Heart right ventricle (tissue), 16 donors: ENCODE data around the gene PGR. TPM values are rescaled to one million over a fixed set of nuclear protein-coding genes. Genes with fewer than 3 reads are reported as not detected.

Source experiments
- ATAC-seq, 8 donors: fragments of 200-7000 bp; cut with Tn5 transposase; one replicate each; pipeline ENCODE4 v1.9.1; 2020; ENCODE audit warnings: mild to moderate bottlenecking in 8 of 8, moderate library complexity in 8 of 8, moderate number of reproducible peaks in 1 of 8
- DNase-seq, 2 donors: peaks; one replicate each; pipeline ENCODE4 v3.0.0-alpha.2; 2020
- H3K27ac ChIP-seq, 10 donors: fragments of 200-600 bp; sonication (generic) in 2 of 10; one replicate each; pipeline versions ENCODE4 v1.5.0 to v1.8.0; 2020 to 2022; ENCODE audit warnings: mild to moderate bottlenecking in 3 of 10
- H3K27me3 ChIP-seq, 7 donors: fragments of 200-600 bp; one replicate each; pipeline ENCODE4 v1.8.0; 2021 to 2022; ENCODE audit warnings: mild to moderate bottlenecking in 2 of 7
- H3K36me3 ChIP-seq, 9 donors: fragments of 200-600 bp; sonication (generic) in 1 of 9; one replicate each; pipeline versions ENCODE4 v1.5.0 to v1.8.0; 2020 to 2022; ENCODE audit warnings: mild to moderate bottlenecking in 2 of 9
- H3K4me1 ChIP-seq, 9 donors: fragments of 200-600 bp; sonication (generic) in 1 of 9; one replicate each; pipeline versions ENCODE4 v1.5.0 to v1.8.0; 2020 to 2022; ENCODE audit warnings: mild to moderate bottlenecking in 4 of 9
- H3K4me3 ChIP-seq, 10 donors: fragments of 200-600 bp; sonication (generic) in 2 of 10; one replicate each; pipeline versions ENCODE4 v1.5.0 to v1.8.0; 2020 to 2022; ENCODE audit warnings: mild to moderate bottlenecking in 7 of 10, moderate library complexity in 2 of 10
- H3K9me3 ChIP-seq, 11 donors: fragments of 200-600 bp in 10 of 11; sonication (generic) in 2 of 11; one replicate each; pipeline versions ENCODE4 v1.5.0 to v1.8.0; 2013 to 2022; ENCODE audit warnings: mild to moderate bottlenecking in 2 of 11, control low read depth in 1 of 11, moderate library complexity in 1 of 11
- WGBS, 2 donors: extraction: QIAGEN DNeasy Blood & Tissue Kit; methylation state at CpG; one replicate each; pipeline ENCODE4 v1.1.7; 2013; ENCODE audit warnings: inconsistent platforms in 1 of 2; 5-methylcytosine and 5-hydroxymethylcytosine counted together
- intact Hi-C, 10 donors: fragments of 100-400 bp; cut with DNase I; formaldehyde crosslinking; loops; one replicate each; pipeline versions ENCODE4 v1.11.1 to v1.14.2; 2022
- polyA plus RNA-seq, 2 donors: library from polyadenylated mRNA; stranded (reverse); fragments of 200-250 nt; gene quantifications; one replicate each; pipeline ENCODE4 v1.2.3, GENCODE V29; 2013
- total RNA-seq, 10 donors: library from RNA; stranded (reverse); fragmentation: NEBNext Ultra II Directional in 3 of 10; extraction: Animal tissue kit (Norgen Biotek cat#: 25700) in 3 of 10; gene quantifications; one replicate each; pipeline versions ENCODE4 v1.2.1 to v1.2.4, GENCODE V29; 2021 to 2023
- TF ChIP-seq, protein P1 (sequence below), 9 donors: fragments of 200-600 bp; sonication (generic) in 2 of 9; IDR thresholded peaks; one replicate each; pipeline versions ENCODE4 v1.5.0 to v1.8.0; 2021 to 2022; ENCODE audit warnings: antibody characterized with exemption in 9 of 9, mild to moderate bottlenecking in 5 of 9, moderate library complexity in 1 of 9
- donor health status: Arrhythmogenic right ventricular cardiomyopathy.
- donor health status: ischemic (EF 13 %, LVEDD 7.1; RV severe dilation, severe dysfunction).
- donor health status: healthy with polysubstance abuse.
- donor health status: DM: no; HTN: yes; CAD: no.
- donor health status: DM: no; HTN: no; CAD: no.
- donor health status: ischemic (EF 25% LVEDD 6.9; RV normal size, moderate dysfunction).
- donor health status: ischemic (EF 25% LVEDD 5.7; RV mildly dilated, moderate dysfunction).
- donor health status: healthy.
- donor health status: DM: yes; HTN: yes; CAD: no.
- donor health status: Ischemic cardiomyopathy.
- donor health status: ischemic (EF 35%, LVEDD 5.7; RV mildly dilated, moderate dysfunction).
- donor health status: nonischemic (EF 11% LVEDD 7.7; RV severe dilation, severe dysfunction).
- donor health status: DM: yes; HTN: yes; CAD: no.
- donor health status: PGD.
- donor health status: ischemic (EF 29% LVEDD 5.4; RV normal size, mild dysfunction).
- donor health status: nonischemic (EF 23%, LVEDD 6.1; RV moderate dilation, normal function).

PGR gene
- total and polyA plus RNA-seq, 12 donors: 1.1 to 16.3 (median 10.2) TPM

DNA sequence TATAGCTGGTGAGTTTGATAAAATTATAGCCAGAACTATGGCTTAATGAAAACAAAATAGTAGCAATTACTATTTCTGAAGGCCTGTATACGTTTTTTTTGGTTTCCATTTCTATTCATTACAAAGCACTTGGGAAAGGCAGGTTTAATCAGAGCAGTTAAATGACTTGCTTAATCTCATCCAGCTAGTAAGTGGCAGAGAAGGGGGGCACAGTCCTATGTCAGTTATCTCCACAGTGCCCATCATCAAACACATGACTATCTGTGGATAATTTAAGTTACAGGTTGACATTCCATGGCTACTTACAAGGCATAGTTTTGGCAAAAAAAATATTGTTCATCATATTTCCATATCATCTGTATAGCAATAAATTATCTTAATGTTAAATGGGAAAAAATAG, 93.7 kb downstream of the PGR start:
- intact Hi-C loops: loop anchor here in 3 of 10 donors (5.0 to 10.0 kb wide), 3 partner anchors 56 to 91 kb away; partner anchors contain the start of gene PGR (in 3 of the 3)
- peak overlapping the region in 6 of 10 donors; percentile 3 to 84 (median 74) for H3K27ac ChIP-seq
- H3K4me3 ChIP-seq: peak overlapping the region in 5 of 10 donors; percentile 30 to 41 (median 35)
- ATAC-seq: peak in 3 of 8 donors; percentile 47 to 58 (median 55)
- no peak for DNase-seq
- H3K27me3 ChIP-seq: no peaks in the 10 kb centered on the region
- no peaks in the 10 kb centered on the region for H3K9me3 ChIP-seq
- TF ChIP-seq, protein P1, sequence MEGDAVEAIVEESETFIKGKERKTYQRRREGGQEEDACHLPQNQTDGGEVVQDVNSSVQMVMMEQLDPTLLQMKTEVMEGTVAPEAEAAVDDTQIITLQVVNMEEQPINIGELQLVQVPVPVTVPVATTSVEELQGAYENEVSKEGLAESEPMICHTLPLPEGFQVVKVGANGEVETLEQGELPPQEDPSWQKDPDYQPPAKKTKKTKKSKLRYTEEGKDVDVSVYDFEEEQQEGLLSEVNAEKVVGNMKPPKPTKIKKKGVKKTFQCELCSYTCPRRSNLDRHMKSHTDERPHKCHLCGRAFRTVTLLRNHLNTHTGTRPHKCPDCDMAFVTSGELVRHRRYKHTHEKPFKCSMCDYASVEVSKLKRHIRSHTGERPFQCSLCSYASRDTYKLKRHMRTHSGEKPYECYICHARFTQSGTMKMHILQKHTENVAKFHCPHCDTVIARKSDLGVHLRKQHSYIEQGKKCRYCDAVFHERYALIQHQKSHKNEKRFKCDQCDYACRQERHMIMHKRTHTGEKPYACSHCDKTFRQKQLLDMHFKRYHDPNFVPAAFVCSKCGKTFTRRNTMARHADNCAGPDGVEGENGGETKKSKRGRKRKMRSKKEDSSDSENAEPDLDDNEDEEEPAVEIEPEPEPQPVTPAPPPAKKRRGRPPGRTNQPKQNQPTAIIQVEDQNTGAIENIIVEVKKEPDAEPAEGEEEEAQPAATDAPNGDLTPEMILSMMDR (IDR thresholded peaks at IDR 0.05): no peak
- H3K36me3 ChIP-seq: no peaks in the 10 kb centered on the region
- WGBS, 2 donors: 36 to 52% methylated on average over 1 of the region's 1 CpG
- peaks cover 0 to 20% (median 6%) of the 10 kb centered on the region in 9 donors for H3K4me1 ChIP-seq

DNA sequence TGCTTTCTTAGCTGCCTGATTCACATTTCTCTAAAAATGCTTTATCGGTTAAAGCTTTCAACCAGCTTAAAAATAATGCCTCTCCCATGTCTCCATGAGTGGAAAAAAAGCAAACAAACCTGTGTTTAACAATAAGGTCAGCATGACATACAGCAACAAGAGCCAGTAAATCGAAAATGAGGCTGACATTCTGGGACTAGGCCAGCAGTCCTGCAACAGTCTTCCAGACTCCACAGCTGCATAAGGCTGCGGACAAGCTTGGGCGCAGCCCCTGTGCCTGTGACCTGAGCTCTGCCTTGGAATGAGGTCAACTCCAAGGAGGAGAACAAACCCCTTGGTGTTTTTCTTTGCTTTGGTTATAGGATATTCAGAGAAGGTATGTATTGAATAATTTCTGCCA, 95.5 kb downstream of the PGR start:
- peak overlapping the region; percentile 3 to 84 (median 62) for H3K27ac ChIP-seq

GRCh38 chr11:101032991-101033390, 96.6 kb downstream of the PGR start:
- TF ChIP-seq, protein P1 (IDR thresholded peaks at IDR 0.05): no peak
- intact Hi-C loops: loop anchor here in 2 of 10 donors (5.0 to 10.0 kb wide), 2 partner anchors 92 to 94 kb away; partner anchors contain the start of gene PGR (in 2 of the 2)
- peaks cover 0 to 20% (median 6%) of the 10 kb centered on the region in 9 donors for H3K4me1 ChIP-seq
- H3K4me3 ChIP-seq: no peak overlapping the region
- ATAC-seq (no peak), DNase-seq (no peak)
- H3K27me3 ChIP-seq: no peaks in the 10 kb centered on the region
- no peaks in the 10 kb centered on the region for H3K9me3 ChIP-seq
- peak overlapping the region in 1 of 10 donors; percentile 78 for H3K27ac ChIP-seq
- H3K36me3 ChIP-seq: no peaks in the 10 kb centered on the region

More for the DNA sequence above, 95.5 kb downstream of the PGR start:
- Histone ChIP-seq H3K27me3 (no peaks in the 10 kb centered on the region), H3K9me3 (no peaks in the 10 kb centered on the region), H3K36me3 (no peaks in the 10 kb centered on the region), H3K4me3 (peak overlapping the region in 6 of 10 donors; percentile 9 to 41 (median 34)), H3K4me1 (peaks cover 0 to 20% (median 6%) of the 10 kb centered on the region in 9 donors)
- DNase-seq (peak; percentile 45 to 84), ATAC-seq (peak; percentile 92 to 97 (median 96))
- intact Hi-C loops: loop anchor here in 2 of 10 donors (5.0 to 10.0 kb wide), 2 partner anchors 91 to 93 kb away; partner anchors contain the start of gene PGR (in 2 of the 2)
- TF ChIP-seq, protein P1 (IDR thresholded peaks at IDR 0.05): no peak
- 15 to 27% methylated on average over 4 of the region's 4 CpGs for WGBS, 2 donors

DNA sequence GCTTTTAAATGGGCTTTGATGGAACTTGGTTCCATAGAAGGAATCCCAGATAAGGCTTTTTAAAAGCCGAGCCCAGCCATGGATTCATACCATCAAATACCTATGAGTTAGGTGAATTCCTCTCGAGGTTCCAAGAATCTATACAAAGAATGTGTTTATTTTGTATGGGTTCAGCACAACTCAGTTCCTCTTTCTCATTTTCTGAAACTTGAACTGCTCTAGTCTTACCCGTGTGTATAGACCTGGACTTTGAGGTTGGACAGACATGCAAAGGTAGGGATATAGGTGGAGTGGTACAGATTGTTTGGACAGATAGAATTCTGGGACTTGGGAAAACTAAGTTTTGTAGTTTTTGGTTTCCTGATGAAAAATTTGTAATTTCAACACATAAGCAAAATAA, 97.9 kb downstream of the PGR start:
- no peaks in the 10 kb centered on the region for H3K36me3 ChIP-seq
- 91 to 92% methylated on average over 3 of the region's 3 CpGs for WGBS, 2 donors
- no peaks in the 10 kb centered on the region for H3K9me3 ChIP-seq
- intact Hi-C loops: loop anchor here in 2 of 10 donors (5.0 to 10.0 kb wide), 2 partner anchors 93 to 96 kb away; partner anchors contain the start of gene PGR (in 2 of the 2)
- no peak overlapping the region for H3K27ac ChIP-seq
- H3K27me3 ChIP-seq: no peaks in the 10 kb centered on the region
- no peak for DNase-seq
- no peak for ATAC-seq
- TF ChIP-seq, protein P1 (IDR thresholded peaks at IDR 0.05): no peak
- H3K4me1 ChIP-seq: peaks cover 0 to 20% (median 6%) of the 10 kb centered on the region in 9 donors
- no peak overlapping the region for H3K4me3 ChIP-seq
